Tibial nerve (tissue), 4 donors: ENCODE measurements around the gene NR2F6. TPM values are rescaled to one million over a fixed set of nuclear protein-coding genes. Genes with fewer than 3 reads are reported as not detected.

ENCODE experiments used
- DNase-seq, 2 donors: peaks; one replicate each; pipeline ENCODE4 v3.0.0-alpha.2; 2019; ENCODE audit warnings: low spot score in 2 of 2
- H3K27ac ChIP-seq, 4 donors: fragments of 200-600 bp; sonication (generic) in 3 of 4; one replicate each; pipeline ENCODE4 v1.5.1; 2017 to 2019; ENCODE audit warnings: mild to moderate bottlenecking in 1 of 4
- H3K27me3 ChIP-seq, 2 donors: fragments of 200-600 bp; sonication (generic) in 1 of 2; one replicate each; pipeline versions ENCODE4 v1.5.1 to v1.6.0; 2017 to 2019
- H3K36me3 ChIP-seq, 3 donors: fragments of 200-600 bp; sonication (generic); one replicate each; pipeline ENCODE4 v1.5.1; 2018 to 2019
- H3K4me1 ChIP-seq, 4 donors: fragments of 200-600 bp; sonication (generic) in 3 of 4; one replicate each; pipeline ENCODE4 v1.5.1; 2017 to 2019
- H3K4me3 ChIP-seq, 4 donors: fragments of 200-600 bp; sonication (generic) in 3 of 4; one replicate each; pipeline ENCODE4 v1.5.1; 2017 to 2019; ENCODE audit warnings: mild to moderate bottlenecking in 1 of 4, moderate library complexity in 1 of 4
- H3K9me3 ChIP-seq, 4 donors: fragments of 200-600 bp; sonication (generic) in 3 of 4; one replicate each; pipeline ENCODE4 v1.5.1; 2017 to 2019
- EP300 ChIP-seq, 2 donors: sonication (generic); formaldehyde crosslinking; IDR thresholded peaks; one replicate each; pipeline ENCODE4 v1.6.1; 2017; ENCODE audit warnings: antibody characterized with exemption in 2 of 2, mild to moderate bottlenecking in 1 of 2
- POLR2A ChIP-seq, 2 donors: fragments of 450-650 bp; IDR thresholded peaks; one replicate each; pipeline ENCODE4 v1.6.1; 2017; ENCODE audit warnings: antibody characterized with exemption in 2 of 2, mild to moderate bottlenecking in 2 of 2, moderate library complexity in 2 of 2
- WGBS, 2 donors: methylation state at CpG; one replicate each; pipeline ENCODE4 v1.1.5; 2018; 5-methylcytosine and 5-hydroxymethylcytosine counted together
- total RNA-seq, 4 donors: library from RNA; depleted of rRNA; stranded (reverse); fragments of >200 nt; gene quantifications; one replicate each; pipeline ENCODE4 v1.1.0, GENCODE V29; 2016
- TF ChIP-seq, protein P1 (sequence below), 5 experiments: fragments of 200-600 bp in 3 of 5; fragments of 450-650 bp in 2 of 5; sonication (generic) in 3 of 5; IDR thresholded peaks; one replicate each; pipeline ENCODE4 v1.5.1; 2016 to 2019; ENCODE audit warnings: antibody characterized with exemption in 5 of 5, mild to moderate bottlenecking in 3 of 5, moderate library complexity in 2 of 5

NR2F6 gene
- total RNA-seq, 4 donors from 2014 or later, result 30.0 to 46.0 (median 39.5) TPM

DNA sequence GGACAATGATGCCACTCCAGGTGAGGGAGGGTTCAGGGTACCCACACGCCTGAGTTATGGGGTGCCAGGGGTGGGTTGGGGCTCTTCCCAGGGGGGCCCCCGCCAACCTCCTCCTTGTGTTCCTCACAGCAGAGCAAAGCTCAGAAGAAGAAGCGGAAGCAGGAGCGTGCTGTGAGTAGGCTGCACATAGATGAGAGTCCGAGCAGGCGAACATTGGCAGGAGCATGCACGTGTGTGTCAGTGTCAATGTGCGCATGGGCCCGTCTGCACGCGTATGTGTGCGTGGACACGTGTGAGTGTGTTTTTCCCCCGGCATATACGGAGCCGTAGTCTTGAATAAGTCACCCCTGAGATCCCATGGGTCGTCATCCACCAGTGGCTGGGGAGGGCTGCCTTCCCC is 43.0 kb downstream of the NR2F6 start:
- no peak for TF ChIP-seq POLR2A (IDR thresholded peaks at IDR 0.05)
- TF ChIP-seq EP300 (IDR thresholded peaks at IDR 0.05), result no peak
- TF ChIP-seq, protein P1, sequence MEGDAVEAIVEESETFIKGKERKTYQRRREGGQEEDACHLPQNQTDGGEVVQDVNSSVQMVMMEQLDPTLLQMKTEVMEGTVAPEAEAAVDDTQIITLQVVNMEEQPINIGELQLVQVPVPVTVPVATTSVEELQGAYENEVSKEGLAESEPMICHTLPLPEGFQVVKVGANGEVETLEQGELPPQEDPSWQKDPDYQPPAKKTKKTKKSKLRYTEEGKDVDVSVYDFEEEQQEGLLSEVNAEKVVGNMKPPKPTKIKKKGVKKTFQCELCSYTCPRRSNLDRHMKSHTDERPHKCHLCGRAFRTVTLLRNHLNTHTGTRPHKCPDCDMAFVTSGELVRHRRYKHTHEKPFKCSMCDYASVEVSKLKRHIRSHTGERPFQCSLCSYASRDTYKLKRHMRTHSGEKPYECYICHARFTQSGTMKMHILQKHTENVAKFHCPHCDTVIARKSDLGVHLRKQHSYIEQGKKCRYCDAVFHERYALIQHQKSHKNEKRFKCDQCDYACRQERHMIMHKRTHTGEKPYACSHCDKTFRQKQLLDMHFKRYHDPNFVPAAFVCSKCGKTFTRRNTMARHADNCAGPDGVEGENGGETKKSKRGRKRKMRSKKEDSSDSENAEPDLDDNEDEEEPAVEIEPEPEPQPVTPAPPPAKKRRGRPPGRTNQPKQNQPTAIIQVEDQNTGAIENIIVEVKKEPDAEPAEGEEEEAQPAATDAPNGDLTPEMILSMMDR (IDR thresholded peaks at IDR 0.05), result no peak
- H3K4me3 ChIP-seq, result no peak overlapping the region
- H3K9me3 ChIP-seq, result no peaks in the 10 kb centered on the region
- peaks cover 0 to 100% (median 15%) of the 10 kb centered on the region in 3 donors for H3K36me3 ChIP-seq
- H3K27ac ChIP-seq, result no peak overlapping the region
- no peaks in the 10 kb centered on the region for H3K4me1 ChIP-seq
- WGBS, 2 donors, result 86 to 91% methylated on average over 16 to 17 of the region's 17 CpGs
- no peaks in the 10 kb centered on the region for H3K27me3 ChIP-seq
- DNase-seq, result no peak

DNA sequence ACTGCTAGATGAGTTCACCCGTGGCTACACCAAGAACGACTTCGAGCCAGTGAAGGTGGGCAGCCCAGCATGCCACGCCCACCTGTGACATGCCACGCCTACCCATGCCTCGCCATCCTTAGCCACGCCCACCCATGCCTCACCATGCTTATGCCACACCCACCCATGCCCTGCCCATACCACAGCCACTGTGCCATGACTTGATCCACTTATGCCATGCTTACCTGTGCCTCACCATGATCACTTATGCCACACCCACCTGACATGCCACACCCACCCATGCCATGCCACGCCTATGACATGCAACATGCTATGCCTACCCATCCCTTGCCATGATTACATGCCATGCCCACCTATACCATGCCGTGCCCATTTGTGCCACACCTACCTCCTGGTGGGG is 43.5 kb downstream of the NR2F6 start:
- 83 to 87% methylated on average over 9 of the region's 9 CpGs for WGBS, 2 donors

DNA sequence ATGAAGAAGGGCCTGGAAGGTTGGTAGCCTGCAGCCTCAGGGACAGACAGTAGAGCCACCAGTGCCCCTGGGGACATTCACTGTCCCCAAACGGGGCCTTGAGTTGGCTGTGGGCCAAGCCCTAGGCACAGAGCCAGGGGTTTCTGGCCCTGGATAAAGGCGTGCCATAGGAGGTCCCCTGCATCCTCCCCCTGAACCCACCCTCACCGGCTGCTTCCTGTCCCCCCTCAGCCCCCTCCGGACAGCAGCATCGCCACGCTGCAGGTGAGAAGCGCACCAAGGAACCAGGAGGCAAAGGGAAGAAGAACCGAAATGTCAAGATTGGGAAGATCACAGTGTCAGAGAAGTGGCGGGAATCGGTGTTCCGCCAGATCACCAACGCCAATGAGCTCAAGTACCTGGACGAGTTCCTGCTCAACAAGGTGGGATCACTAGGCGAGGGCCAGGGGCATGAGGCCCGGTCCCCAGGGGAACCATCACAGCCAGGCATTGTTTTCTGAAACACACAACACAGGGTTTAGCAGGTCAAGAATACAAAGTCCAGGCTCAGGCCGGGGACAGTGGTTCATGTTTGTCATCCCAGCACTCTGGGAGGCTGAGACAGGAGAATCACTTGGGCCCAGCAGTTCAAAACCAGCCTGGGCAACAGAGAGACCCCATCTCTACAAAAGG is 45.2 kb downstream of the NR2F6 start:
- Histone ChIP-seq H3K9me3 (no peaks in the 10 kb centered on the region), H3K27me3 (no peaks in the 10 kb centered on the region), H3K36me3 (peaks cover 0 to 100% (median 11%) of the 10 kb centered on the region in 3 donors), H3K27ac (no peak overlapping the region), H3K4me3 (no peak overlapping the region), H3K4me1 (no peaks in the 10 kb centered on the region)
- WGBS, 2 donors, result 79 to 88% methylated on average over 16 of the region's 16 CpGs
- DNase-seq, result no peak
- TF ChIP-seq POLR2A (IDR thresholded peaks at IDR 0.05) (no peak), EP300 (IDR thresholded peaks at IDR 0.05) (no peak)
- TF ChIP-seq, protein P1 (IDR thresholded peaks at IDR 0.05), result no peak

More for the DNA sequence above, 43.5 kb downstream of the NR2F6 start:
- Histone ChIP-seq H3K36me3 (peaks cover 0 to 100% (median 11%) of the 10 kb centered on the region in 3 donors), H3K4me3 (no peak overlapping the region), H3K27ac (no peak overlapping the region), H3K9me3 (no peaks in the 10 kb centered on the region), H3K4me1 (no peaks in the 10 kb centered on the region), H3K27me3 (no peaks in the 10 kb centered on the region)
- no peak for TF ChIP-seq EP300 (IDR thresholded peaks at IDR 0.05)
- TF ChIP-seq, protein P1 (IDR thresholded peaks at IDR 0.05), result no peak
- TF ChIP-seq POLR2A (IDR thresholded peaks at IDR 0.05), result no peak
- no peak for DNase-seq

DNA sequence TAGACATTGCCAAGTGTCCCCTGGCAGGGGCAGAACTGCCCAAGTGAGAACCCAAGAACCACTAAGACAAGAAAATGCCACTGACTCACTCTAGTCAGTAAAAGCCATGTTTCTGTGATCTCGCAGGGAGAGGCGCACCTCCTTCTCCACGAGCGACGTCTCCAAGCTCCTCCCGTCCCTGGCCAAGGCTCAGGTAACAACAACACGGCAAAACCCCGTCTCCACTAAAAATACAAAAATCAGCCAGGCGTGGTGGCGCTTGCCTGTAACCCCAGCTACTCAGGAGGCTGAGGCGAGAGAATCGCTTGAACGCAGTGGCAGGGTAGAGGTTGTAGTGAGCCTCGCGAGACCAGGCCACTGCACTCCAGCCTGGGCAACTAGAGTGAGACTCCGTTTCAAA is 48.1 kb downstream of the NR2F6 start:
- no peak overlapping the region for H3K27ac ChIP-seq
- H3K4me3 ChIP-seq, result no peak overlapping the region
- H3K9me3 ChIP-seq, result no peaks in the 10 kb centered on the region
- DNase-seq, result no peak
- 94 to 95% methylated on average over 16 of the region's 16 CpGs for WGBS, 2 donors
- no peak for TF ChIP-seq EP300 (IDR thresholded peaks at IDR 0.05)
- TF ChIP-seq, protein P1 (IDR thresholded peaks at IDR 0.05), result no peak
- TF ChIP-seq POLR2A (IDR thresholded peaks at IDR 0.05), result no peak
- peaks cover 0 to 100% (median 37%) of the 10 kb centered on the region in 3 donors for H3K36me3 ChIP-seq
- no peaks in the 10 kb centered on the region for H3K27me3 ChIP-seq
- H3K4me1 ChIP-seq, result no peaks in the 10 kb centered on the region

DNA sequence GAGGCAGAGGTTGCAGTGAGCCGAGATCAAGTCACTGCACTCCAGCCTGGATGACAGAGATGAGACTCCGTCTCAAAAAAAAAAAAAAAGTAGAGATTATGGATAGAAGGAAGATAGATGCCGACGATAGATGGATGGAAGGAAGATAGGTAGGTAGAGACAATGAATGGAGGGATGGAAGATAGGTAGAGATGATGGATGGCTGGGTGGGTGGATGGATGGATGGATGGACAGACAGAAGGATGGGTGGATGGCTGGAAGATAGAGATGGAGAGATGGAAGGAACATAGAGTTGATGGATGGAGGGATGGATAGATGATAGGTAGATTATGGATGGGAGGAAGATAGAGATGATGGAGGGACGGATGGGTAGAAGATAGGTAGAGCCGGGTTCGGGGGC is 49.1 kb downstream of the NR2F6 start:
- no peaks in the 10 kb centered on the region for H3K9me3 ChIP-seq
- no peaks in the 10 kb centered on the region for H3K27me3 ChIP-seq
- WGBS, 2 donors, result 95% methylated on average over 7 of the region's 7 CpGs
- H3K4me1 ChIP-seq, result no peaks in the 10 kb centered on the region
- no peak overlapping the region for H3K4me3 ChIP-seq
- no peak for DNase-seq
- TF ChIP-seq EP300 (IDR thresholded peaks at IDR 0.05), result no peak
- no peak for TF ChIP-seq POLR2A (IDR thresholded peaks at IDR 0.05)
- TF ChIP-seq, protein P1 (IDR thresholded peaks at IDR 0.05), result no peak
- no peak overlapping the region for H3K27ac ChIP-seq
- peaks cover 0 to 100% (median 44%) of the 10 kb centered on the region in 3 donors for H3K36me3 ChIP-seq
